Uterus (tissue), 2 donors: ENCODE results near the gene NECAB2.

ENCODE experiments used
- CTCF ChIP-seq, 4 experiments: fragments of 200-600 bp in 2 of 4; fragments of 450-650 bp in 2 of 4; sonication (generic) in 2 of 4; IDR thresholded peaks; one replicate each; pipeline ENCODE4 v1.5.1; 2016 to 2019; ENCODE audit warnings: antibody characterized with exemption in 4 of 4, mild to moderate bottlenecking in 2 of 4, moderate library complexity in 1 of 4
- POLR2A ChIP-seq, 2 donors: fragments of 450-650 bp; IDR thresholded peaks; one replicate each; pipeline ENCODE4 v1.6.1; 2016; ENCODE audit warnings: antibody characterized with exemption in 2 of 2, mild to moderate bottlenecking in 1 of 2, moderate library complexity in 1 of 2

GRCh38 chr16:83952587-83952939, 15.5 kb upstream of the NECAB2 start:
- TF ChIP-seq POLR2A (IDR thresholded peaks at IDR 0.05) (no peak), CTCF (IDR thresholded peaks at IDR 0.05) (no peak)
